GM18858 (cell line): ENCODE measurements around the gene ITGBL1.

Source experiments
- ATAC-seq: cut with Tn5 transposase; IDR thresholded peaks from one replicate; pipeline ENCODE4 v1.9.1; 2021; ENCODE audit not compliant: unreplicated experiment

ITGBL1 gene

DNA sequence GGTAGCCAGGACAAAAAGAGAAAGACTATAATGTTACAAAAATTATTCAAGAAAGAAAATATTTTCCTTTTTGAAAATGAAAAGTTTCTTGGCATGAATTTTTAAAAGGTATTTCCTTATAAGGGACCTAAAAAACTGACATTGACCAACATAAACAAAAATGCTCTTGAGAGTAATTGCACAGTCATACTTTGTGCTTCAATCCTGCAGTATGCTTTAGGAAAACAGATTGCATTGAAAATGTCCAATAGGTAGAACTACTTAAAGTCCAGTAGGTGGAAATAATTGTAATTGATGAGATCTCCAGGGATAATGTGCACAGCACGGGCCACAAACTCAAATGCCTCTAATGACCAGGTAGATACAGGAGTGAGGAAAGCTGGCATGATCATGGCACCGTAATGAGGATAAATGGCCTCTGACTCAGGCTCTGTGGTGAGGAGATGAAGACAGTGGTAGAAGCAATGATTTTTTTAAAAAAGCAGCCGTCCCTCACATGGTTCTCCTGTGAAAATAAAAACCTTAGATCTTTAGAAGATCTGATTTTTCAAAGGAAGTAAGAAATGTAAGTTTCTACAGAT, 278.0 kb downstream of the ITGBL1 start:
- no peak for ATAC-seq

DNA sequence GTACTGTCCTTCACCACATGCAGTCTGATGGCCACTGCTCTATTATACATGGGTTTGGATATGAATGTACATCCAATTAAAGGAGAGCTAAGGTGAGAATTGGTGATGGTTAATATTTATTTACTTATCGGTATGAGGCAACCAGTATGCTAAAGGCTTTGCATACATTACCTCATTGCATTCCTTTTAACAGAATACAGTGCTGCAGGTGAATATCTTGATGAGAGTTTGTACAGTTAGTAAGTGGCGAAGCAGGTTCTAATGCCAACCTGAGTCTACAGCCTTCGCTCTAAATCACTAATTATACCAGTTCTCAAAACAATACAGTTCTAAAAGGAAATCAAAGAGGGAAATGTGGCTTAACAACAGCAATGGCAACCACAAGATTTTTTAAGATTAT, 284.1 kb downstream of the ITGBL1 start:
- no peak for ATAC-seq

DNA sequence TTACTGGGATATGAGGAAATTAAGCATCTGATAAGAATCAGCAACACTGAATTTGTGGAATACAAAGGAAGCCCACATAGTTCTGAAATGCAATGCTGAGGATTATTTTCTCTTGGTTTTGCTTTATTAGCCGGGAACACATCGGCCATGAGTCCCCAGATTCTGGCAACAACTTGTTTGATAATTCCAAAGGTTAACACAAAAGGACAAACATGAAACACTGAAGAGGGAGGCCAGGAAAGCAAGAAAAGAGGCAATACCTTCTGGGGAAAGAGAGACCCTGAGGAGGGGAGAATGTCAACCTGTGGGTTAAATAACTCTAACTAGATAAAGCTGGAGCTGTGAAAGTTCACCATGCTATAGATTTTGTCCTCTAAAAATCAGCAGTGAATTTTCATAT, 285.9 kb downstream of the ITGBL1 start:
- ATAC-seq: no peak

DNA sequence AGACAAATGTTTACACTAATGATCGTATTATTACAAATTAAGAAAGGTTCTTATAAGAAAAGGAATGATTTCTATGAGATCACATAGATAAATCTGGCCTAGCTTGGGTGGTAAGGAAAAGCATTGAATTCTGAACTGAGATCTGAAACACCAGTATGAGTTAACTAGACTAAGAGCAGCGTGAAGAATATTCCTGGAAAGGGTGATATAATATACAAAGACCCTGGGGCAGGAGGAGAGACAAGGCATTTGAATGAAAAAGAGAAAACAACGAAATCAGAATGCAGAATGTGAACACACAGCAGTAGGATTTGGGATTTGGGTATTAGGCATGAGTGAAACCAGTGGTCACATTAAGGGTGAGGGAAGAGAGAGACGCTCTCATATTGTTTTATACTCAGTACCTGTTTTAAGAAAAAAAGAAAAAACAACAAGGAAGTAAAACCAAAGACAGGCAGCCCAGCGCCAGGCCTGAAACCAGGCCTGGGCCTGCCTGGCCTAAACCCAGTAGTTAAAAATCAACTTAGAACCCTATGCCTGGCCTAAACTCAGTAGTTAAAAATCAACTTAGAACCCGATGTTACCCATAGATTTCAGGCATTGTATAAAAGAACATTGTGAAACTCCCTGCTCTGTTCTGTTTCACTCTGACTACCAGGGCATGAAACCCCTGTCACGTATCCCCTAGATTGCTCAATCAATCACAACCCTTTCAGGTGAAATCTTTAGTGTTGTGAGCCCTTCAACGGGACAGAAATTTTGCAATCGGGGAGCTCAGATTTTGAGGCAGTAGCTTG, 287.1 kb downstream of the ITGBL1 start:
- peak; percentile 82 for ATAC-seq

DNA sequence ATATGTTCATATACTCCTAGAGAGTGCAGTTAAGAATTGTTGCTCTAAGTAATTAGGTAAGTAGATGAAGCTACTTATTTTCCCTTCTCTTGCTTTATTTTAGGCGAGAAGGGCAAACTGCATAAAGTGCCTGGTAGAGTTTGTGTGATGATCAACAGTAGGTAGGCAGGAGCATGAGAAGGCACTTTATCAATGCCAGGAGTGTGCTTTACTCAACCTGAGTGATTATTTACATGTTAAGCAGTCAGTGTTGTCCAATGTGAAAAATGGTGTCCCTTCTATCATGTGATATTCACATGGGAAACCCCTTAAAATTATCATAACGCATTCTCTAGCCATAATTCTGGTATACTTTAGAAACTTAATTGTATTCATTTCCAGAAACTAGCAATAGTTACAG, 294.0 kb downstream of the ITGBL1 start:
- no peak for ATAC-seq

DNA sequence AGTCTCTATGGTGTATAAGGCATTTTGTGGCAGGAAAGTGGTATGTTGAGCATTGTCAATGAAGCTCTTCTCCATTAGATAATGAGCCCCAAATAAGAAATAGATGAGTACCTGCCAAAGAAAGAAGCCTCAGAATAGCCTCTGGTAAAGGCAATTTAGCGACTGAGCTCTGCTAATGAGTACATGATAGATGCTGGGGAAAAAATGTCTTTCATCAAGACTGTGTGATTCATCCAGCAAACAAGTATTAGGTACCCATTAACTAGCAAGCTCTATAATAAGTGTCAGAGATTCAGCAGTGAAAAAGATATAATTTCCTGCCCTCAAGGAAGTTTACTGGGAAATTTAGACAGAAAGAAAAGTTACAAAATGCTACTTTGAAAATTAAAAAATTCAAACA, 294.6 kb downstream of the ITGBL1 start:
- no peak for ATAC-seq

DNA sequence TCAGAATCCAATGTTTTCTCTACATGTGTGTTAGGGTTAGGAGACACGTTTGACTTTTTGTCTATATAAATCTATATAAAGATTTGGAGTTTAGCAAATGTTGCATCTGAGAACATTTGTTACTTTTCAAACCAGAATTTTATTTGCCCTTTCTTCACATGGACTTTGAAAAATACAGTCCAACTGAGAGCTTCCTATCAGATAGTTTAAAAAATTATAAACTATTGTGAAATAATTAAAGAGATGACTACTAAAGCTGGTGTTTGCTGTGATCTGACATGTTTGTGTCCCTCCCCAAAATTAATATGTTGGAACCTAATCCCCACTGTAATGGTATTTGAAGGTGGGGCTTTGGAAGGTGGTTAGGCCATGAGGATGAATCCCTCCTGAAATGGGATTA, 297.1 kb downstream of the ITGBL1 start:
- ATAC-seq: no peak

DNA sequence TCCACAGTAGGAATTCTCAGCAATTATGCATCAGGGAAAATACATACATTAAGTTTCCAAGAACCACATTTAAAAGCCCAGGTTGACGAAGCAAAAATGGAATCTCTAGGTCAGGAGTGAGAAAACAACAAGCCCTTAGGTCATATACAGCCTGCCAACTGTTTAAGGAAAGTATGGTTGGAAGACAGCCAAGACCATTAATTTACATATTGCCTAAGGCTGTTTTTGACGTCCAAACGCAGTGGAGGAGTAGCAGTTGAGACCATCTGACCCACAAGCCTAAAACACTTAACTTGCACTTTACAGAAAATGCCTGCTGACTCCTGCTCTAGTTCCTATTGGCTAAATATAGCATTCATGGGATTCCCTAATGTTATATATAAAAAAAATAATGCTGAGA, 299.0 kb downstream of the ITGBL1 start:
- ATAC-seq: peak; percentile 41

DNA sequence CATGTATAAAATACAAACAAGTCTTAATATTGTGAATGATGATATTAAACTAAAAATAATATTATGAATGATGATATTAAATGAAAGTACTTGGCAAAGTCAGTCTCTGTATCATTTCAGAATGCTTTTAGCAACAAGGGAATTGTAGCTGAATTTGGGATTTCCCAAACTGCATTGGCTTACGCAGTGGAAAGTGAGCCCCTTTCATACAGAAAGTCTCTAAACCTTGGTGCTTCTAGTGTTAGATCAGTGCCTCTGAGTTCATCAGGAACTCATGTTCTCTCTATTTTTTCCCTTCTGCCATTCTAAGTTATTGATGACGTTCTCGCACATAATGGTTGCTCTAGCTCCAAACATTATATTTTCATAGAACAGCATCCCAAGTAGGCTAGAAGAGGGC, 300.0 kb downstream of the ITGBL1 start:
- no peak for ATAC-seq

DNA sequence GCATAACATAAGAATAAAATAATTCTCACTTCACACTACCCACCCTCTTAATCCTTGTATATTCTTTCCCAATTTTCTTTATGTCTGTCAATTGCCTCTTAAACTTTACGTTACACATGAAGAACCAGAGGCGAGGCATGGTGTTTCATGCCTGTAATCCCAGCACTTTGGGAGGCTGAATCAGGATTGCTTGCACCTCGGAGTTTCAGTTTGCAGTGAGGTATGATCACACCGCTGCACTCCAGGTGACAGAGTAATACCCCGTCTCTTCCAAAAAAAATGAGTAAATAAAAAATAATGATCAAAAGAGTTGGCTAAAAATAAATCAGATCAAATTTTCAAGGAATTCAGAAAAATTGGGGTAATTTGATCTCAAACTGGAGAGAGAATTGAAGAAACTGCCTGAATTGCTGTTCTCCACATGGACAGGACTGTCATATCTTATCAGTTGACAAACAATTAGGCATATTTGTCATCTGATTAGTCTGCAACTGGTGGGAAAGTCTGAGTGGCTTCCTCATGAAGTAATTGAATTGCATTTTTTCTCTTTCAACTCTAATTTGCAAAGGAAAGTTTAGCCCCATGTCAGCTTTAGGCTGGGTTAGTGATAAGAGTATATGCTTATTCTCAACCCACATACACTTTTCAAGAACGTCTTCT, 302.9 kb downstream of the ITGBL1 start:
- no peak for ATAC-seq

DNA sequence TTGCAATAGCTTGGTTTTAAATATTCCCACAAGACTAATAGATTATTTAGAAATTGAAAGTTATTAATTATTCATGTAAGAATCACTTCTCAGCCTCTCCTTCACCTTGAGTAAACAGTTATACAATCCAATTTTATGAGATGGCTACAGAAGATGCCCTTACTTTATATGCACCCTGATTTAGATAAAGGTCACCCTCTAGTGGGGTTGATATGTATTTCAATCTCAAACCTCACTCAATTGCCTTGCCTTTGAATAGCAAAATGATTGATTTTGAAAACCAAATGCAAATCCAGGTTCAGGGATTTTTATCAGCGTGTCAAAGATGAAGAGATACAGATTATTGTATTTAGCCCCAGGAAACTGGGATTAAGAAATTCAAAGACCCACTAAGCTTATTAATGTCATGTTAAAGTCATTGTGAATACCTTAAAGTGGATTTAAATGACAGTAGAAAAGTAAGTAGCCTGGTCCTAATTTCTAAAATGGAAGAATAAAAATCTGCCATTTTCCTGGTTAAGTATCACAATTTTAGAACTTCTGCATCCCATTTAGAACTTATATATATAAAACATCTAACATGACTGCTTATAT, 305.1 kb downstream of the ITGBL1 start:
- ATAC-seq: peak; percentile 78

DNA sequence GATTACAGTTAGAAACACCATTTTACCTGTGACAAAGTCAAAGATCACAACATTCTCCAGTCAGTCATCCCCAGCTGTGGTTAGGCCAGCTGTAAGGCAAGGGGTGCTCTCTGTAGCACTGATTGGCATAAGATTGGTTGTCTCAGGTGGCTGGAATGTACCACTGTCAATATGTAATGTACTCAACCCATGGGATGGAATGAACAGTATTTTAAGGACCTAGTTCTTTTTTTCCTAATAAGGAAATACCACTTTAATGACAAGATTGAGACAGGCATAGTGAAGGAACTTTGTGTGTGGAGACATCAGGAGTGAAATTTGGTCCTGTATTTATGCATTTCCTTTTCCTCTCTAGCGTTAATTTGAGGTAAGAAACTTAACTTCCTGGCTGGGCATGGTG, 310.7 kb downstream of the ITGBL1 start:
- no peak for ATAC-seq
